WI38 (cell line): Measurements from ENCODE around the gene AGAP3.
A peak's percentile ranks its signal among the peaks of the same experiment; 100 is the strongest.

ENCODE experiments used
- H3K4me3 ChIP-seq: 2 replicates; pipeline ENCODE4 v1.5.1; 2011; ENCODE audit warnings: low read depth, mild to moderate bottlenecking, control low read depth, low read length
- TF ChIP-seq, protein P1 (sequence below): IDR thresholded peaks from 2 replicates; pipeline ENCODE4 v1.5.1; 2012; ENCODE audit warnings: low read depth, mild to moderate bottlenecking, control low read depth, low read length

The AGAP3 gene

DNA sequence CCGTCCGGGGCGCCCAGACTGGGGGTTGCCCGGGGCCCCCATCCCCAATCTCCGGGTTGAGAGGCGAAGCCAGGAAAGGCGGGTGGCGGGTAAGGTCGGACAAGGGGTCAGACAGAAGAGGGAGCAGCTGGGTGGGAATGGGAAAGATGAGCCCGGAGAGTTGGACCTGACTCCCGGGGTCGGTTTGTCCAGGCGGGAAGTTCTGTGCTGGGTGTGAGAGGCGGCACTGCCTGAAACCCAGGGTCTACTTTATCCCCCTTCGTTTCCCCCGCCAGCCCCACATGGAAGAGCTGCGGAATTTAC lies 26.2 kb upstream of the AGAP3 start:
- TF ChIP-seq, protein P1, sequence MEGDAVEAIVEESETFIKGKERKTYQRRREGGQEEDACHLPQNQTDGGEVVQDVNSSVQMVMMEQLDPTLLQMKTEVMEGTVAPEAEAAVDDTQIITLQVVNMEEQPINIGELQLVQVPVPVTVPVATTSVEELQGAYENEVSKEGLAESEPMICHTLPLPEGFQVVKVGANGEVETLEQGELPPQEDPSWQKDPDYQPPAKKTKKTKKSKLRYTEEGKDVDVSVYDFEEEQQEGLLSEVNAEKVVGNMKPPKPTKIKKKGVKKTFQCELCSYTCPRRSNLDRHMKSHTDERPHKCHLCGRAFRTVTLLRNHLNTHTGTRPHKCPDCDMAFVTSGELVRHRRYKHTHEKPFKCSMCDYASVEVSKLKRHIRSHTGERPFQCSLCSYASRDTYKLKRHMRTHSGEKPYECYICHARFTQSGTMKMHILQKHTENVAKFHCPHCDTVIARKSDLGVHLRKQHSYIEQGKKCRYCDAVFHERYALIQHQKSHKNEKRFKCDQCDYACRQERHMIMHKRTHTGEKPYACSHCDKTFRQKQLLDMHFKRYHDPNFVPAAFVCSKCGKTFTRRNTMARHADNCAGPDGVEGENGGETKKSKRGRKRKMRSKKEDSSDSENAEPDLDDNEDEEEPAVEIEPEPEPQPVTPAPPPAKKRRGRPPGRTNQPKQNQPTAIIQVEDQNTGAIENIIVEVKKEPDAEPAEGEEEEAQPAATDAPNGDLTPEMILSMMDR: no peak

DNA sequence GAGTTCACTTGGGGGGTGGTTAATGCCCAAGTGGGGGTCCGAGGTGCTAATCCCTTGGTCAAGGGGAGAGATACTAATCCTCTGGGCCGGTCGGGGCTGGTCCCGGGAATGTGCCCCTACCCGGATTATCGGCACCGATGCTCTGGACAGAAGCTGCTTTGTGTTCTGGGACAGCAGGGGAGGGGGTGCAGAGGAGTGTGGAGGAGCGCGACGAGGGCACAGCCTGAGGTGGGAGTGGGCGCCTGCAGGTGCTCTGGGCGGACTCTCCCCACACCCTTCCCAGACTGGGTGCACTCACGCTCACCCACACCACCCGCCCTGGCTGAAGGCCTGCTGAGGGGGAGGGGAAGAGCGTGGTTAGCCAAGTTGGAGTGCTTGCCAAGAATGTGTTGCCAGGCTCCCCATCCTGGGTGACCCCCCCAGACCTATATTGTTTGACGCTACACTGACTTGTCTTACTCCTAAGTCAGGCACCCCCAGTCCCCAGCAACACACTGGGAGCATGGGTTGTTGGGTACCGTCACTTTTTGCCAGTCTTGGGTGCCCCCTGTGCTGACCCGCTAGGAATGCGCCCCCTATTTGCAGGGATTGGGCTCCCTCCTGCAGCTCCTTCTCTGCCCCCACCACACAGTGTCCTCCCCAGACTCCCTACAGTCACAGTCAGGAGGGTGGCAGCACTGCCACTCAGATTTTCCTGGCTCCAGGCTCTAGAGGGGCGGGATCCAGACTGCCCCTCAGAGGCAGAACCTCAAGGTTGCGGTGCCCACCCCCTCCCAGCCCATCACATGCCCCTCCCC lies 25.7 kb upstream of the AGAP3 start:
- TF ChIP-seq, protein P1: no peak
- peak overlapping the region; percentile 86 for H3K4me3 ChIP-seq

More for the DNA sequence above, 26.2 kb upstream of the AGAP3 start:
- H3K4me3 ChIP-seq: peak overlapping the region; percentile 86

DNA sequence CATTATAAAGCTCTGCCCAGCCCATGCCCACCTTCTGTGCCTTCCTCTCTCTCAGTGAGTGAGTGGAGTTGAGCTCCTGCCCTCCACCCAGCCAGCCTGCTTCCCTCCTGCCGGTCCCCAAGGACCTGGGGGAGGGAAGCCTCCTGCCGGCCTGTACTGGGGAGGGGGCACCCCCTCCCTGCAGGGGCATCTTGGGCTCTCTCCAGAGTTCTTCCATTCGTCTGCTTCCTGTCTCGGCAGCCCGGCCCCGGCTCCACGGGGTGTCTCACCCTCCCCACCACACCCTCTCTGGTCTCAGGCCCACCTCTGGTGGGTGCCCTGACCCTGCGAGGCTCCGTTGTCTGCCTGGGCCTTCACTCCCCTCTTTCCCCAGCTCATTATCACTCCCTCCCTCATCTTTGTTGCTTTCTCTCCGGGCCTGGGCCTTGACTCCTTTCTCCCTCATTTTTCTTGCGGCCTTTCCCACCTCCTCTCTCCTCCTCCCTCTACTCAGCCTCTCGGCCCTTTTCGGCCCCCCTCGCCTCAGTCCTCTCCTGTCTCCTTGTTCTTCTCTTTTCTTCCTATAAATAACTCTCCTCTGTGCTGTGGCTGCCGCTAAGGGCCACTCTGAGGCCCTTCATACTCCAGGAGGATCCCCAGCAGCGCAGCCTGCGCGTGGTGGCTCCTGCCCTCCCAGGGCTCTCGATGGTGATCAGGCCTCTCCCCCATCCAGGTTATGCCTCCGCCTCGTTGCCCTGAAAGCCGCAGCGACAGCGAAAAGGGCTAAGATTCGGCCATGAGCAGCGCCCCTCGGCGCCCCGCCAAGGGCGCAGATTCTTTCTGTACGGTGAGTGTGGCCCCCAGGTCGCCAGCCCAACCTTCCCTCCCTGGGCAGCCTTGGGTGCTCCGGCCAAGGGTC lies 24.8 kb upstream of the AGAP3 start:
- TF ChIP-seq, protein P1: no peak
- H3K4me3 ChIP-seq: peak overlapping the region; percentile 86

DNA sequence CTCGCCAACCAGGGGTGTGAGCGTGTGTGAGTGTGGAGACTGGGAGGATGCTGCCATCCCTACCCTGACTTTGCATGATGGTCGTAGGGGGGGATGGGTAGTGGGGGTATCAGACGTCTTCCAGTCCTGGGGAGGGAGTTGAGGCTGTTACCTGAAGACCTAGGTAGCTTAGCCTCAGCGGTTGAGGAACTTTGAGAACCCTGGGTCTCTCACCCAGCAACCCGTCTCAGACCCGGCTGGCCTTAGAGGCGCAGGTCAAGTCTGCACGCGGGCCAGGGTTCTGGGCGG lies 24.2 kb upstream of the AGAP3 start:
- H3K4me3 ChIP-seq: no peak overlapping the region
- TF ChIP-seq, protein P1: no peak

DNA sequence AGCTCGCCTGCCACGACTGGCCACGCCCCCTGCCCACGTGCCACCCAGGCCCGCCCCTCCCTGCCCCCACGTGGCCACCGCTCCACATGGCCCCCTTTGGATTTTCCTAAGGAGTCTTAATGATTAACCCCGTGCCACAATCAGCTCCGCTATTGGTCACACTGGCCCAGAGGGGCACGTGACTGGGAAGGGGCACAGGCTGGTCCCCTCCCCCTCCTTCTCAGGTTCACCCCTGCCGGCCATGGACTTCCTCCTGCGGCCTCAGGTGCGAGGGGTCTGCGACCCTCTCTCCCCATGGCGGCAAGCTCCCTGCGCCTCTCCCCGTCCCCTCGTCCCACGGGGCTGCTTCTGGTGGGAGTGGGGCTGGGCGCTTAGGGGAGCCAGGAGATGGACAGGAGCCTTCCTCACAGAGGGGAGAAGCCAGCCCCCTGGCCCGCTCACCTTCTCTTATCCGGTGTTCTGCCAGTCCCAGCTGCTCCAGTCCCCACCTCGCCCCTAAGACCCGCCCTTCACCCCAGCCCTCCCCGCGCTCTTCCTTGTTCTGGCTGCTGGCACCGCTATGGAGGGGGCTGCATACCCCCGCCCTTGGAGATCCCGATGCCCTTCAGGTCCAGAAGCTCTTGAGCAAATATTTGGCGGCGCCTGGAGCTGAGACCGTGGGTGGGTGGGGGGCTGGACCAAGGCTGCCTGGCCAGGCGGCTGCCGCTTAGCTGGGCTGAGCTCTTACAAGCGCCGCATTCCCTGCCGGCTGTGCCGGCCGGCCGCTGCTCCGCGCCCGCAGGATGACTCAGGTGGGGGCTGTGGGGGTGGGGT lies 23.7 kb upstream of the AGAP3 start:
- TF ChIP-seq, protein P1: no peak
- H3K4me3 ChIP-seq: no peak overlapping the region

DNA sequence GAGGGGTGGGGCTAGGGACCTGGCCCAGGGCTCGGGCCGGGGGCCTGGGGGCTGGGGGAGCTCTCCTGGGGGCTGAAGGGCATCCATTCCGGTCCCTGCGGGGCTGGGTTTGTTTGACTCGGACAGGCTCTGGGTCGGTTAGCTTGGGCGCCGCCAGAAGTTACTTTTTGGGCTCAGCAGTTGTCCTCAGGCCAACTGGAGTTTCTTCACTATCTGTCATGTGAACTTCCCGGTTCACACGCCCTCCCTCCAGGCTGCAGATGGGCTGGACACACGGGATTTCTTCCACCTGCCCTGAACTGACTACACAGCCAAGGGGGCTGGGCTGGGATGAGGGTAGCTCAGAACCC lies 23.1 kb upstream of the AGAP3 start:
- H3K4me3 ChIP-seq: no peak overlapping the region
- TF ChIP-seq, protein P1: no peak

DNA sequence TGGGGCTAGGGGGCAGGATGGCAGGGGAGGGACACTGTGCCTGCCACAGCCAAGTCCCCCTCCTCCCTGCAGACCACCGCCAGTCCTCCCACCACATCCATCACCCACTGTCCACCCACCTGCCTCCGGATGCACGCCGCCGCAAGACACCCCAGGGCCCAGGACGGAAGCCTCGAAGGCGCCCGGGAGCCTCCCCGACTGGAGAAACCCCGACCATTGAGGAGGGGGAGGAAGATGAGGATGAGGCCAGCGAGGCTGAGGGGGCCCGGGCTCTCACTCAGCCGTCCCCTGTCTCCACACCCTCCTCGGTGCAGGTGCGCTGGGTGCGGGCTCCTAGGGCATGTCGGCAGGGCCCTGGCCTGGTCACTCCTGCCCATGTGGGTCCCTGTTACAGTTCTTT lies 21.8 kb upstream of the AGAP3 start:
- H3K4me3 ChIP-seq: no peak overlapping the region
- TF ChIP-seq, protein P1: no peak
